B cell (primary cell): ENCODE measurements around the gene TES. TPM values are rescaled to one million over a fixed set of nuclear protein-coding genes. Genes with fewer than 3 reads are reported as not detected.

Experiments used
- ATAC-seq: fragments of 200-7000 bp; cut with Tn5 transposase; one replicate; pipeline ENCODE4 v1.10.0; 2021; ENCODE audit warnings: low read depth, mild to moderate bottlenecking, moderate number of reproducible peaks, moderate library complexity
- CTCF ChIA-PET: fragments of 350-600 bp; sonication (Branson Sonifier 250); formaldehyde crosslinking; loops from one replicate; lab custom pipeline; 2021; ENCODE audit warnings: antibody characterized with exemption, inconsistent platforms; lab: Charles Lee
- POLR2A ChIA-PET: fragments of 350-600 bp; sonication (Branson Sonifier 250); formaldehyde crosslinking; loops from one replicate; lab custom pipeline; 2021; ENCODE audit warnings: antibody characterized with exemption; lab: Charles Lee
- DNase-seq: peaks from one replicate; pipeline ENCODE4 v3.0.0; 2013
- H2AFZ ChIP-seq: 2 replicates; pipeline ENCODE4 v1.6.1; 2012; ENCODE audit warnings: mild to moderate bottlenecking, low read depth, low read length; ENCODE audit not compliant: insufficient read depth, poor library complexity, severe bottlenecking
- H3K27ac ChIP-seq, 2 donors: 1 replicate in 1 of 2; 2 replicates in 1 of 2; pipeline ENCODE4 v1.5.1; 2012 to 2013; ENCODE audit warnings: low read length in 2 of 2, mild to moderate bottlenecking in 2 of 2, moderate library complexity in 1 of 2
- H3K27me3 ChIP-seq, 4 experiments: fragments of 200-600 bp in 1 of 4; sonication (generic) in 1 of 4; replicated peaks in 1 of 4; 1 replicate in 2 of 4; 2 replicates in 2 of 4; pipeline versions ENCODE4 v1.6.1 to v1.7.0; 2013 to 2016; ENCODE audit warnings: low read length in 3 of 4, mild to moderate bottlenecking in 2 of 4, mixed read lengths in 1 of 4, moderate library complexity in 1 of 4; ENCODE audit not compliant: insufficient read depth in 4 of 4, control insufficient read depth in 3 of 4; ENCODE audit errors: control extremely low read depth in 1 of 4
- H3K36me3 ChIP-seq, 2 experiments: replicated peaks in 1 of 2; 1 replicate in 1 of 2; 2 replicates in 1 of 2; pipeline versions ENCODE4 v1.6.1 to v1.7.1; 2013; ENCODE audit warnings: low read length in 1 of 2; ENCODE audit not compliant: insufficient read depth in 2 of 2, control insufficient read depth in 1 of 2; ENCODE audit errors: control extremely low read depth in 1 of 2, extremely low read depth in 1 of 2
- H3K4me1 ChIP-seq, 2 donors: fragments of 200-600 bp in 1 of 2; sonication (generic) in 1 of 2; 1 replicate in 1 of 2; 2 replicates in 1 of 2; pipeline versions ENCODE4 v1.5.1 to v1.6.1; 2013 to 2017; ENCODE audit warnings: low read length in 2 of 2; ENCODE audit not compliant: control insufficient read depth in 2 of 2, insufficient read depth in 2 of 2
- H3K4me2 ChIP-seq: replicated peaks from 2 replicates; pipeline ENCODE3; 2012; ENCODE audit warnings: mild to moderate bottlenecking, low read depth, low read length; ENCODE audit not compliant: poor library complexity, severe bottlenecking
- H3K4me3 ChIP-seq, 5 experiments: fragments of 200-600 bp in 1 of 5; sonication (generic) in 1 of 5; 1 replicate in 3 of 5; 2 replicates in 2 of 5; pipeline versions ENCODE4 v1.5.1 to v1.7.0; 2011 to 2016; ENCODE audit warnings: low read length in 4 of 5, mild to moderate bottlenecking in 4 of 5, low read depth in 2 of 5, control low read depth in 1 of 5, moderate library complexity in 1 of 5; ENCODE audit not compliant: insufficient read depth in 1 of 5; ENCODE audit errors: control extremely low read depth in 1 of 5, extremely low read depth in 1 of 5
- H3K79me2 ChIP-seq: fragments of 200-600 bp; sonication (generic); one replicate; pipeline ENCODE4 v1.6.0; 2016; ENCODE audit warnings: low read length; ENCODE audit not compliant: control insufficient read depth, insufficient read depth
- H3K9ac ChIP-seq: fragments of 200-600 bp; sonication (generic); 2 replicates; pipeline ENCODE4 v1.6.1; 2017; ENCODE audit warnings: mild to moderate bottlenecking, low read length, moderate library complexity
- H3K9me3 ChIP-seq, 3 donors: one replicate each; pipeline versions ENCODE4 v1.6.1 to v1.7.1; 2013; ENCODE audit warnings: low read length in 2 of 3; ENCODE audit not compliant: control insufficient read depth in 2 of 3, insufficient read depth in 1 of 3; ENCODE audit errors: control extremely low read depth in 1 of 3
- H4K20me1 ChIP-seq: 2 replicates; pipeline ENCODE4 v1.6.0; 2012; ENCODE audit warnings: mild to moderate bottlenecking, low read length; ENCODE audit not compliant: insufficient read depth, control insufficient read depth, poor library complexity, severe bottlenecking
- H3K27ac Mint-ChIP-seq: one replicate; pipeline ENCODE4 v1.8.0; 2021; ENCODE audit warnings: mixed read lengths
- H3K27me3 Mint-ChIP-seq: one replicate; pipeline ENCODE4 v1.8.0; 2021; ENCODE audit warnings: mixed read lengths
- H3K4me1 Mint-ChIP-seq: one replicate; pipeline ENCODE4 v1.8.0; 2021; ENCODE audit warnings: mixed read lengths
- H3K4me3 Mint-ChIP-seq: one replicate; pipeline ENCODE4 v1.8.0; 2021; ENCODE audit warnings: mixed read lengths
- H3K9me3 Mint-ChIP-seq: one replicate; pipeline ENCODE4 v1.8.0; 2022; ENCODE audit warnings: mixed read lengths; ENCODE audit not compliant: insufficient read depth
- EZH2 ChIP-seq: IDR thresholded peaks from 2 replicates; pipeline ENCODE4 v1.6.1; 2012; ENCODE audit warnings: borderline replicate concordance, low read depth, mild to moderate bottlenecking, moderate library complexity, low read length; ENCODE audit not compliant: insufficient read depth, poor library complexity, severe bottlenecking
- intact Hi-C: fragments of 100-400 bp; cut with micrococcal nuclease; formaldehyde crosslinking; loops from one replicate; pipeline ENCODE4 v1.10.0; 2022
- polyA plus RNA-seq: library from polyadenylated mRNA; depleted of rRNA; stranded (reverse); fragments of >200 nt; gene quantifications from 2 replicates; pipeline ENCODE4 v1.2.3, GENCODE V29; 2012
- total RNA-seq, 2 donors: library from RNA; stranded (reverse); fragments of 120-200 nt in 1 of 2; gene quantifications; 1 replicate in 1 of 2; 2 replicates in 1 of 2; pipeline versions ENCODE4 v1.2.3 to v1.2.4, GENCODE V29; 2013 to 2022
- TF ChIP-seq, protein P1 (sequence below): fragments of 200-600 bp; IDR thresholded peaks from one replicate; pipeline ENCODE4 v1.8.0; 2022; ENCODE audit warnings: antibody characterized with exemption, mild to moderate bottlenecking

TES gene
- total and polyA plus RNA-seq, 2 donors (not counting 1 experiment from before 2014, with no cell fraction given), result 55.3 to 62.5 TPM

DNA sequence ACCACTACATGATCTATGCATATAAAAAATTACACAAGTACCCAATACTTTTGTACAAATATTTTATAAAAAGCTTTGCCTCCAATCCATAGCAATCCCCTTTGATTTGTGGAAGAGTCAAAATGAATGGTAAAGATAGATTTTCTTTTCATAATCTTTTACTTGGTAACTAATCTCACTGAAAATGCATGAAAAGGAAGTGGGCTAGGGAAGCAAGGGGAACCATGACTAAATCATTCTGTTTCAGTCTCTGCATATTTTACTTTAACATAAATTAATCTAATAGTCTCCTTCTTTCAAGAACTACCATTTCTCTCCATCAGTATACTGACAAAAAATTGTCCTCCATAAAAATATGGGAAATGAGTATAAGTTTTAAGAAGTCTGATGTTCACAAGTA, 96.9 kb downstream of the TES start:
- H3K79me2 ChIP-seq, result no peaks in the 10 kb centered on the region
- no peaks in the 10 kb centered on the region for H3K27me3 ChIP-seq
- no peak overlapping the region for H2AFZ ChIP-seq
- TF ChIP-seq, protein P1, sequence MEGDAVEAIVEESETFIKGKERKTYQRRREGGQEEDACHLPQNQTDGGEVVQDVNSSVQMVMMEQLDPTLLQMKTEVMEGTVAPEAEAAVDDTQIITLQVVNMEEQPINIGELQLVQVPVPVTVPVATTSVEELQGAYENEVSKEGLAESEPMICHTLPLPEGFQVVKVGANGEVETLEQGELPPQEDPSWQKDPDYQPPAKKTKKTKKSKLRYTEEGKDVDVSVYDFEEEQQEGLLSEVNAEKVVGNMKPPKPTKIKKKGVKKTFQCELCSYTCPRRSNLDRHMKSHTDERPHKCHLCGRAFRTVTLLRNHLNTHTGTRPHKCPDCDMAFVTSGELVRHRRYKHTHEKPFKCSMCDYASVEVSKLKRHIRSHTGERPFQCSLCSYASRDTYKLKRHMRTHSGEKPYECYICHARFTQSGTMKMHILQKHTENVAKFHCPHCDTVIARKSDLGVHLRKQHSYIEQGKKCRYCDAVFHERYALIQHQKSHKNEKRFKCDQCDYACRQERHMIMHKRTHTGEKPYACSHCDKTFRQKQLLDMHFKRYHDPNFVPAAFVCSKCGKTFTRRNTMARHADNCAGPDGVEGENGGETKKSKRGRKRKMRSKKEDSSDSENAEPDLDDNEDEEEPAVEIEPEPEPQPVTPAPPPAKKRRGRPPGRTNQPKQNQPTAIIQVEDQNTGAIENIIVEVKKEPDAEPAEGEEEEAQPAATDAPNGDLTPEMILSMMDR, result no peak
- no peak for TF ChIP-seq EZH2
- no peak for ATAC-seq
- peaks cover 4% of the 10 kb centered on the region for H3K27me3 Mint-ChIP-seq
- no peaks in the 10 kb centered on the region for H3K4me1 ChIP-seq
- intact Hi-C loops, result no loop called here
- no peak overlapping the region for H3K27ac ChIP-seq
- H3K4me2 ChIP-seq, result no peak overlapping the region
- DNase-seq, result no peak
- H4K20me1 ChIP-seq, result no peaks in the 10 kb centered on the region
- no peak overlapping the region for H3K4me3 Mint-ChIP-seq
- no peak overlapping the region for H3K9ac ChIP-seq
- H3K4me1 Mint-ChIP-seq, result no peaks in the 10 kb centered on the region
- no peaks in the 10 kb centered on the region for H3K36me3 ChIP-seq
- H3K9me3 Mint-ChIP-seq, result no peaks in the 10 kb centered on the region
- CTCF ChIA-PET, result no interaction called here
- POLR2A ChIA-PET, result no interaction called here
- H3K4me3 ChIP-seq, result no peak overlapping the region
- no peaks in the 10 kb centered on the region for H3K9me3 ChIP-seq
- no peak overlapping the region for H3K27ac Mint-ChIP-seq

Other genes with a start within 250 kb of the TES start
- gene TFEC, start 179.8 kb upstream of the TES start, total RNA-seq, result 33.1 and 36.3 TPM in 2 replicates
- 5.8 and 17.3 TPM in 2 replicates for gene TFEC, start 179.8 kb upstream of the TES start, polyA plus RNA-seq